Calu3 (cell line): Measurements from ENCODE around the gene MYT1. TPM values are rescaled to one million over a fixed set of nuclear protein-coding genes. Genes with fewer than 3 reads are reported as not detected.
"Not testable (repeated sequence)": the region's sequence is repeated elsewhere in the genome, so short reads cannot be mapped to it uniquely, and the experiment has no call there.

Experiments
- BruUV-seq: library from RNA; stranded (reverse); fragments of 400-500 nt; replicated peaks from 2 replicates; lab custom pipeline; 2021; lab: Mats Ljungman, UMichigan
- CTCF ChIA-PET: fragments of 300-600 bp; sonication (Branson Sonifier 250); formaldehyde crosslinking; loops from one replicate; lab custom pipeline; 2022; ENCODE audit warnings: antibody characterized with exemption; lab: Charles Lee
- DNase-seq: peaks from one replicate; pipeline ENCODE4 v3.0.0; 2022
- H3K27ac Mint-ChIP-seq: one replicate; pipeline ENCODE4 v1.8.0; 2022; ENCODE audit warnings: mixed read lengths; ENCODE audit not compliant: unreplicated experiment
- H3K27me3 Mint-ChIP-seq: one replicate; pipeline ENCODE4 v1.8.0; 2022; ENCODE audit warnings: mixed read lengths; ENCODE audit not compliant: unreplicated experiment
- H3K36me3 Mint-ChIP-seq: one replicate; pipeline ENCODE4 v1.8.0; 2022; ENCODE audit warnings: mild to moderate bottlenecking, moderate library complexity, mixed read lengths; ENCODE audit not compliant: insufficient read depth, unreplicated experiment
- H3K4me1 Mint-ChIP-seq: one replicate; pipeline ENCODE4 v1.8.0; 2022; ENCODE audit warnings: mild to moderate bottlenecking, low read depth, mixed read lengths; ENCODE audit not compliant: unreplicated experiment
- H3K4me3 Mint-ChIP-seq: one replicate; pipeline ENCODE4 v1.8.0; 2022; ENCODE audit warnings: mild to moderate bottlenecking, low read depth, moderate library complexity, mixed read lengths; ENCODE audit not compliant: unreplicated experiment
- H3K9me3 Mint-ChIP-seq: one replicate; pipeline ENCODE4 v1.8.0; 2022; ENCODE audit warnings: low read depth, mixed read lengths; ENCODE audit not compliant: unreplicated experiment
- intact Hi-C: fragments of 100-400 bp; cut with micrococcal nuclease; formaldehyde crosslinking; loops from one replicate; pipeline ENCODE4 v1.10.0; 2022; ENCODE audit not compliant: unreplicated experiment
- total RNA-seq: library from RNA; stranded (reverse); gene quantifications from 2 replicates; pipeline ENCODE4 v1.2.3, GENCODE V29; 2022
- TF ChIP-seq, protein P1 (sequence below): fragments of 200-600 bp; IDR thresholded peaks from one replicate; pipeline ENCODE4 v1.8.0; 2022; ENCODE audit warnings: antibody characterized with exemption; ENCODE audit not compliant: unreplicated experiment

MYT1 gene
- total RNA-seq, 1 experiment from 2014 or later = 0.45 TPM

DNA sequence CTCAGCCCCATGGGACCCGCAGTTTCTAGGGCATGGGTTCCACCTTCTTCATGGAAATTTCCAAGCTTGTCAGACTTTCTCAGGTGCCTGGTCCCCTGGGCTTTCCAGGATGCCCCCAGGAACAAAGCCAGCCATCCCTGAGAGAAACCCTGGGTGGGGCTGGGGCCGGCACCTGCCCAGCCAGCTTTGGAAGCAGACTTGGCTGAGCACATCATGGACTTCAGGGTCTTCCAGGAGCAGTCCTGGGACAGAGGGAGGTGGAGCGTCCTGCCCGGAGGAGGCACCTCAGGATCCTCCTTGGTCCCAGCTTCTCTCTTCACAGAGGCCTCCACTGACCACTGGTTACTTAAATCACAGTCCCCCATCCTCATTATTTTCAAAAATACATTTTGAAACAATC lies 13.5 kb downstream of the MYT1 start:
- Mint-ChIP-seq H3K27ac (no peak overlapping the region), H3K27me3 (peaks cover 55% of the 10 kb centered on the region), H3K4me1 (no peaks in the 10 kb centered on the region), H3K36me3 (no peaks in the 10 kb centered on the region), H3K9me3 (peaks cover 9% of the 10 kb centered on the region), H3K4me3 (no peak overlapping the region)
- intact Hi-C loops = no loop called here
- no peak for DNase-seq
- TF ChIP-seq, protein P1, sequence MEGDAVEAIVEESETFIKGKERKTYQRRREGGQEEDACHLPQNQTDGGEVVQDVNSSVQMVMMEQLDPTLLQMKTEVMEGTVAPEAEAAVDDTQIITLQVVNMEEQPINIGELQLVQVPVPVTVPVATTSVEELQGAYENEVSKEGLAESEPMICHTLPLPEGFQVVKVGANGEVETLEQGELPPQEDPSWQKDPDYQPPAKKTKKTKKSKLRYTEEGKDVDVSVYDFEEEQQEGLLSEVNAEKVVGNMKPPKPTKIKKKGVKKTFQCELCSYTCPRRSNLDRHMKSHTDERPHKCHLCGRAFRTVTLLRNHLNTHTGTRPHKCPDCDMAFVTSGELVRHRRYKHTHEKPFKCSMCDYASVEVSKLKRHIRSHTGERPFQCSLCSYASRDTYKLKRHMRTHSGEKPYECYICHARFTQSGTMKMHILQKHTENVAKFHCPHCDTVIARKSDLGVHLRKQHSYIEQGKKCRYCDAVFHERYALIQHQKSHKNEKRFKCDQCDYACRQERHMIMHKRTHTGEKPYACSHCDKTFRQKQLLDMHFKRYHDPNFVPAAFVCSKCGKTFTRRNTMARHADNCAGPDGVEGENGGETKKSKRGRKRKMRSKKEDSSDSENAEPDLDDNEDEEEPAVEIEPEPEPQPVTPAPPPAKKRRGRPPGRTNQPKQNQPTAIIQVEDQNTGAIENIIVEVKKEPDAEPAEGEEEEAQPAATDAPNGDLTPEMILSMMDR = no peak
- no TSS peak for BruUV-seq
- CTCF ChIA-PET = no interaction called here

DNA sequence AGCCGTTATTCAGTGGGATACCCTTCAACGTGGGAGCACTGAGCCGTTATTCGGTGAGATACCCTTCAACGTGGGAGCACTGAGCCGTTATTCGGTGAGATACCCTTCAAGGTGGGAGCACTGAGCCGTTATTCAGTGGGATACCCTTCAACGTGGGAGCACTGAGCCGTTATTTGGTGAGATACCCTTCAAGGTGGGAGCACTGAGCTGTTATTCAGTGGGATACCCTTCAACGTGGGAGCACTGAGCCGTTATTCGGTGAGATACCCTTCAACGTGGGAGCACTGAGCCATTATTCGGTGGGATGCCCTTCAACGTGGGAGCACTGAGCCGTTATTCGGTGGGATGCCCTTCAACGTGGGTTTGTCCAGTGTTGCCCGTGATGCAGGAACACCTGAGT lies 14.7 kb downstream of the MYT1 start:
- H3K36me3 Mint-ChIP-seq, H3K4me1 Mint-ChIP-seq, CTCF ChIA-PET, BruUV-seq, intact Hi-C loops, H3K4me3 Mint-ChIP-seq, H3K27ac Mint-ChIP-seq, DNase-seq: not testable (repeated sequence)
- H3K9me3 Mint-ChIP-seq = peaks cover 12% of the 10 kb centered on the region
- H3K27me3 Mint-ChIP-seq = peaks cover 43% of the 10 kb centered on the region

GRCh38 chr20:64179805-64180204 lies 15.6 kb downstream of the MYT1 start:
- H3K27me3 Mint-ChIP-seq = peaks cover 41% of the 10 kb centered on the region
- intact Hi-C loops = no loop called here
- H3K27ac Mint-ChIP-seq = no peak overlapping the region
- no peak for DNase-seq
- H3K4me3 Mint-ChIP-seq = no peak overlapping the region
- H3K36me3 Mint-ChIP-seq = no peaks in the 10 kb centered on the region
- H3K9me3 Mint-ChIP-seq = peaks cover 15% of the 10 kb centered on the region
- CTCF ChIA-PET = no interaction called here
- H3K4me1 Mint-ChIP-seq = no peaks in the 10 kb centered on the region
- TF ChIP-seq, protein P1 = no peak
- BruUV-seq = no TSS peak

GRCh38 chr20:64180673-64181072 lies 16.4 kb downstream of the MYT1 start:
- H3K36me3 Mint-ChIP-seq = no peaks in the 10 kb centered on the region
- intact Hi-C loops = no loop called here
- H3K4me1 Mint-ChIP-seq = no peaks in the 10 kb centered on the region
- no peak overlapping the region for H3K27ac Mint-ChIP-seq
- no TSS peak for BruUV-seq
- no peak overlapping the region for H3K4me3 Mint-ChIP-seq
- TF ChIP-seq, protein P1 = no peak
- CTCF ChIA-PET = no interaction called here
- H3K9me3 Mint-ChIP-seq = peaks cover 17% of the 10 kb centered on the region
- H3K27me3 Mint-ChIP-seq = peaks cover 41% of the 10 kb centered on the region
- no peak for DNase-seq

DNA sequence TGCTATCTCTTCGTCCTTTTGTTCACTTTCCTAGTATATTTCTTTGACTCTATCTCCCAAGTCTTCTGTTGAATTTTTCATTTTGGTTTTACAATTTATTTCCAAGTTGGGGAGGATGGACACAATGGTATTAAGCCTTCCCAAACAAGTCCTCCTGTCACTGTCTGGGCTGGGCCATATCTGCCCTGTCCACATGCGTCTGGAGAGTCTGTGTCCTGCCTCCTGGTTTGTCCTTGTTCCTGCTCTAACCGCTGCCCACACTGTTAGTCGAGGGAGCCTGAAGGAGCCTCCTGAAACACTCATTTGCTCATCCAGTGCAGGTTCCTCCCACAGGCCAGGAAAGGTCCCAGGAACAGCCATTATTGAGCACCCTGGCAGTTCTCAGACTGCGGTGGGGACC lies 17.1 kb downstream of the MYT1 start:
- Mint-ChIP-seq H3K36me3 (no peaks in the 10 kb centered on the region), H3K27me3 (peaks cover 34% of the 10 kb centered on the region), H3K4me3 (no peak overlapping the region), H3K4me1 (no peaks in the 10 kb centered on the region), H3K27ac (no peak overlapping the region), H3K9me3 (peaks cover 17% of the 10 kb centered on the region)
- BruUV-seq = no TSS peak
- CTCF ChIA-PET = no interaction called here
- intact Hi-C loops = no loop called here
- no peak for DNase-seq
- TF ChIP-seq, protein P1 = no peak
